SKM-1 treated with dmso at 0.1 percent for 144 hours (cell line): Measurements from ENCODE around the gene DRD4.
"Not testable (repeated sequence)": the region's sequence is repeated elsewhere in the genome, so short reads cannot be mapped to it uniquely, and the experiment has no call there.

Experiments used
- DNase-seq: peaks from one replicate; lab custom pipeline; 2025; ENCODE audit not compliant: unreplicated experiment; lab: John Stamatoyannopoulos, UW

DRD4 gene

DNA sequence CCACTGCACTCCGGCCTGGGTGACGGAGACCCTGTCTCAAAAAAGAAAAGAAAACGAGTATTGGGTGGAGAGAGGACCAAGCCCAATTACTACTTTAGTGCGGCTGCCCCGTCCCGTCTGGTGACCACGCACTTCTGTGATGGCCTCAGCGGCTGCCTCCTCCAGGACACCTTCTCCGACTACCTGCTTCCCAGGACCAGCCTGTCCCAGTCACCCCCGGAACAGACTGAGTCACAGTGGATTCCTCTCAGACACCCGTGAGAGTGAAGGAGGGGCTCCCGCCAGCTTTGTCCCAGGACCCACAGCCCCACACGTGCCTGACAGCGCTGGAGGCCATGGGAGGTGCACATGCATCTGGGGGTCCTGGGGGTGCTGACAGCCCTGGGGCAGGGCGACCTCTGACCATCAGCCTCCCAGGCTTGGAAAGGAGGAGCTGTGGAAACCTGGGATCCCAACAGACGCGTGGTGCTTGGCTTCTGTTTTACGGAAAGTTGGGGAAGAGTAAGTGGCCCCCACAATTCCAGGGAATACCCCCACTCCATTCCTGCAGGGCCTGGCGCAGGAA, 4.8 kb downstream of the DRD4 start:
- no peak for DNase-seq

DNA sequence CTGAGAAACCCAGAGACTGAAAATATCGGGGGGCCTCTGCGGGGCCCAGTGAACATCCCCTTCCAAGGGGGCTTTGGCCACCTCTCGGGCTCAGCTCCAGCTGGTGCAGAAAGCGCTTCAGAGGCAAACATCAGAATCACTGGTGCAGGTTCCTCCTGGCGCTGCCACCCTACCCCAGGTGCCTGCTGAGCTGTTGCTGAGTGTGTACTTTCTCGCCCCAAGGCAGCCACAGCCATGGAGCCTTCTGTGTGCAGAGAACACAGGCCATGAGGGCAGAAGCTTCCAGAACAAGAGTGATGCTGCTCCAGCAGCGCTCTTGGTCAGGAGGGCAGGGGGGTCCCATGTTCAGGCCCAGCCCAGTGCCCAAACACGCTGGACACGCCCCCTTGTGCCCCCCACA, 6.3 kb downstream of the DRD4 start:
- no peak for DNase-seq

DNA sequence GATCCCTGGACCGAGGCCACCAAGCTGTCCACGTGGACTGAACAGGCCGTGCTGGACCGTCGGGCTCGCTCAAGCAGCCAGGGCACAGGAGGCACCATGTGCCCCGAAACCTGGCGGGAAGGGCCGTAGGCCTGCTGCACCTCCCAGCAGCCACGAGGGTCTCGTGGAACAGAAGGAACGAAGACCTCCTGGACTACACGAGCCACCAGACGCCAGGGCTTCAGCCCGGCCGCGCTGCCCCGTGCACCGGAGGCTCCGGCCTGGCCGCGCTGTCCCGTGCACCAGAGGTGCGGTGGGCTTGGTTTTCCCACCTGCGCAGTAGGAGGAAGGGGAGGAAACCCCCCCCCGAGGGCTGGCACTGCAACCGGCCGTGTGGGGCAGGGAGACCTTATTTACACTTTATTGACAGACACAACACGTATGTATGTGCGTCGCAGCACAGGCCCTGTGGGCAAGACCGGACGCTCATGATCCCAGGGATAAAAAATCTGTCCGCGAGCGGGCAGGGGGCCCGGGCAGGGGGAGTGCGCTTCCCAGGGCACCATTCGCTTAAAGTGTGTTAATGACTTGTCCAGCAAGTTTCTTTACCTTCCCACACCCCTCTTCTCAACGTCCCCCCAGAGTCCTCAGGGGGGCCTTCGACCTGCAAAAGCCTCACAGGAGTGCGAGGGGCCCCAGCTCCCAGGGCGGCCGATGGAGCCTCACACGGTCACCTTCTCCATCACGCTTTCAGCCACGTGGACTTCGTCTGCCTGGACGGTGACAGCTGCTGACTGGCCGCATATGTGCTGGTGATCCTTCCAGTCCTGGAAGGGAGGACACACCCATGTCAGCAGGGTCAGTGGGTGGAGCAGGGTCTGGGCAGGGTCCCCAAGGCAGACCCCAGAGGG, 7.0 kb downstream of the DRD4 start:
- no peak for DNase-seq

DNA sequence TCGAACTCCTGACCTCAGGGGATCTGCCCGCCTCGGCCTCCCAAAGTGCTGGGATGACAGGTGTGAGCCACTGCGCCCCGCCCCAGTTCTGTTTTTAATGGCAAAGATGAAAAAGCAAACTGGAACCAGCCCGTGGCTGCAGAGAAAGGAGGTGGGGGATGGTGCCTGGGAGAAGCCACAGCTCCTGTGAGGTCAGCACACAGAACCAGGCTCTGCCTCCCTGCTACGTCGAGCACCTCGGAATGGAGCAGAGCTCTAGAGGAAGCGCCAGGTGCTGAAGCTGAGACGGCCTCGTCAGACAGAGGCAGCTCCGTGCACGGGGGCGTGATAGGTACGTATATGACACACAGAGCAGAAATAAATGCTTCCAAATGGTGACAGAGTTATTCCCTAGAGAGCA, 8.5 kb downstream of the DRD4 start:
- DNase-seq: no peak

DNA sequence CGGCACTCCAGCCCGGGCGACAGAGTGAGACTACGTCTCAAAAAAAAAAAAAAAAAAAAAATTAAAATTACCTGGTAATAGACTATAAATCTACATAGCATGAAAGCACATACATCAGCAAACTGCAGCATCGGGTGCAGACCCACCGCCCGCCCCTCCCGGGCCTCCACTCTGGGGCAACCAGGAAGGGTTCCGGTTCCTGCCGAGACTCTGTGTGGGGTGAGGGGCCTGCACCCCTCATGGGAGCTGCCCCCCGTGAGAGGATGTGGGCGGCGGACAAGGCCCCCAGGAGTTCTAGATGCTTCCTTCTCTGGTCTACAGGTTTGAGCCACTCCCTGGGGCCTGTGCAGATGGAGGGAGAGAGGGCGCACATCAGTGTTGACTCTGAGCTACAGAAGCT, 9.1 kb downstream of the DRD4 start:
- no peak for DNase-seq

DNA sequence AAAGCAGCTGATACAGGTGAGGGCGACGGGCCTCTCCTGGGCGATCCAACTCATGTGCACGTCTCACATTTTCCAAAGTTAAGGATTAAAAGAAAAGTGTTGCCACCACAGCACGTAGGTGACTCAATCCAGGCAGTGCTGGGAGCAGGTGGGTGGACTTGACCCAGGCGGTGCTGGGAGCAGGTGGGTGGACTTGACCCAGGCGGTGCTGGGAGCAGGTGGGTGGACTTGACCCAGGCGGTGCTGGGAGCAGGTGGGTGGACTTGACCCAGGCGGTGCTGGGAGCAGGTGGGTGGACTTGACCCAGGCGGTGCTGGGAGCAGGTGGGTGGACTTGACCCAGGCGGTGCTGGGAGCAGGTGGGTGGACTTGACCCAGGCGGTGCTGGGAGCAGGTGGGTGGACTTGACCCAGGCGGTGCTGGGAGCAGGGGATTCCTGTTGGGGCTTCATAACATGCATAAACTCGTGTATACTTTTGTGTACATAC, 10.6 kb downstream of the DRD4 start:
- not testable (repeated sequence) for DNase-seq

DNA sequence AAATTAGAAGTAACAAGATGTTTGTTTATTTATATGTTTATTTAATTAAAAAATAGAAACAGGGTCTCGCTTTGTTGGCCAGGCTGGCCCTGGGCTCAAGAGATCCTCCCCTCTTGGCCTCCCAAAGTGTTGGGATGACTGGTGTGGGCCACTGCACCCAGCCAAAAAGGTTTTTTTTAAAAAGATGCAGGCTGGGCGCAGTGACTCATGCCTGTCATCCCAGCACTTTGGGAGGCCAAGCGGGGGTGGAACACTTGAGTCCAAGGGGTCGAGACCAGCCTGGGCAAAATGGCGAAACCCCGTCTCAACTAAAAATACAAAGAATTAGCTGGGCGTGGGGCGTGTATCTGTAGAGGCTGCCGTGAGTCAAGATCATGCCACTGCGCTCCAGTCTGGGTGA, 13.4 kb downstream of the DRD4 start:
- no peak for DNase-seq

DNA sequence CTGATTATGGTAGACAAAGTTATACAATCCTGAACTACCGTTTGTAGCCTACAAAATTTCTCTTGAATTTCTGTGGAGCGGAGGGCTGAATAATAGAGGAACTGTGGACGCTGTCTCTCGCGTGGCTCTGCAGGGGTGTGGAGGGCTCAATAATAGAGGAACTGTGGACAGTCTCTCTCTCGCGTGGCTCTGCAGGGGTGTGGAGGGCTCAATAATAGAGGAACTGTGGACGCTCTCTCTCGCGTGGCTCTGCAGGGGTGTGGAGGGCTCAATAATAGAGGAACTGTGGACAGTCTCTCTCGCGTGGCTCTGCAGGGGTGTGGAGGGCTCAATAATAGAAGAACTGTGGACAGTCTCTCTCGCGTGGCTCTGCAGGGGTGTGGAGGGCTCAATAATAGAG, 16.1 kb downstream of the DRD4 start:
- DNase-seq: not testable (repeated sequence)

DNA sequence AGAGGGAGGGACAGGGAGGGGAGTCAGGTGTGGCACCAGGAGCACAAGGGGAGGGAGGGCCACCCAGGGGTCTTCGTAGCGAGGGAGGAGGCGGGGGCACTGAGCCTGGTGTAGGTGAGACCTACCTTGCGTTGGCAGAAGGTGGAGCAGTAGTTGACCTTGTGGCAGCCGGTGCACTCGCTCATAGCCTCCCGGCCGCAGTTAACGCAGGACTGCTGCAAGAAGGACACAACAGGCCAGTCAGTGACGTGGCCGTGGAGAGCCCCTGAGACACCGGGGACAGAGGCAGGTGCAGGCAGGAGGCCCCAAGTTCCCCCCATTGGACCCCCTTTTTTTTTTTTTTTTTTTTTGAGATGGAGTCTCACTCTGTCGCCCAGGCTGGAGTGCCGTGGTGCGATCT, 16.8 kb downstream of the DRD4 start:
- DNase-seq: no peak

DNA sequence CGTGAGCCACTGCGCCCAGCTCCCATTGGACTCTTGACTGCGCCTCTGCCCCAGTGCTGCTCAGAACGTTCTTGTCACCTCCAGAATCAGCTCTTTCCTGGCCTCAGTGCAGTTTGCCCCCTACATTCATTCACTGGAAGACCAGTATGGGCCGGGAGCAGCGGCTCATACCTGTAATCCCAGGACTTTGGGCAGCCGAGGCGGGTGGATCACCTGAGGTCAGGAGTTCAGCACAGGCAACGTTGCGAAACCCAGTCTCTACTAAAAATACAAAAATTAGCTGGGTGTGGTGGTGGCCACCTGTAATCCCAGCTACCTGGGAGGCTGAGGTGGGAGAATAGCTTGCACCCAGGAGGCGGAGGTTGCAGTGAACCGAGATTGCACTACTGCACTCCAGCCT, 17.4 kb downstream of the DRD4 start:
- DNase-seq: not testable (repeated sequence)

DNA sequence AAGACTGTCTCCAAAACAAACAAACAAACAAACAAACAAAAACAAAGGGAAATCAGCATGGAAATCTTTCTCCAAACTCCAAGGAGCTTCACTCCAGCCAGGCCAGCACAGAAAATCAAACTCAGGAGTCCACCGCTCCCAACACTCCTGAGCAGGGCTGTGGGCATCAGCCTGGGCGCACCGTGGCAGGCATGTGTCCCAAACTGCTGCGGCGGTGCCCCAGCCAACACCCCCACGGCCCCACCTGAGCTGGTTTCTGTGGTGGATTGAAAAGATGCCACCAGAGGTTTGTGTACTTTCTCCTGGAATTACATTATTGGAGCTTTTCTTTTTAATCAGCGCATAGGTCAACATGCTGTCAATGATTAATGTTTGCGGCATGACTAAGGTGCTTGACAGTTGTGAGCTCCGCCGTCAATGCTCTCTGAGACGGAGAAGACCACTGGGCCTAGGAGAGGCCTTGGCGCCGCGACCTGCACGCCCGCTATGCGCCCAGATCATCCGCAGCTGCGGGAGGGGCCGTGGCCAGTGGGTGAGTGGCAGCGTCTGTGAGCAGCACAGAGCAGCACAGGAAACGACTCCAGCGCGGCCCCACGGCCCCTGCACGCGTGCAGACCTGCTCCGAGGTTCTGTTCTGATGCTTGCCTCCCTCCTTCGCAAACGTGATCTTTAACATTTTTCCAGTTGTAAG, 18.1 kb downstream of the DRD4 start:
- DNase-seq: no peak

DNA sequence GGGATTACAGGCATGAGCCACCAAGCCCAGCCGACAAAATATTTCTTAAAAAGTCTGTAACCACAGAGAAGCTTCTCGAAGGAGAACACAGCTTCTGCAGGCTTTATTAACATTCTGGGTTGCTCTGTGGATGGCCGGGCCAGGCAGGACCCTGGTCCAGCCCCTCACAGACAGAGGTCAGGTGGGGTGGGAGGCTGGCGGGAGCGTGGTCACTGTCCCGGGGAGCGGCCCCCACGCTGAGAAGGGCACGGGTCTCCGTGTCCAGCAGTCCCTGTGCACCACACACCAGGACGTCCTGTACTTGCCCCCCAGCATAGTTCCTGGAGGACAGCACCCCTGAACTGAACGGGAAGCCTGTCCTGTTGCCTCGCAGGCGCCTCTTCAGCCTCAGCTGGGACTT, 19.4 kb downstream of the DRD4 start:
- DNase-seq: no peak

DNA sequence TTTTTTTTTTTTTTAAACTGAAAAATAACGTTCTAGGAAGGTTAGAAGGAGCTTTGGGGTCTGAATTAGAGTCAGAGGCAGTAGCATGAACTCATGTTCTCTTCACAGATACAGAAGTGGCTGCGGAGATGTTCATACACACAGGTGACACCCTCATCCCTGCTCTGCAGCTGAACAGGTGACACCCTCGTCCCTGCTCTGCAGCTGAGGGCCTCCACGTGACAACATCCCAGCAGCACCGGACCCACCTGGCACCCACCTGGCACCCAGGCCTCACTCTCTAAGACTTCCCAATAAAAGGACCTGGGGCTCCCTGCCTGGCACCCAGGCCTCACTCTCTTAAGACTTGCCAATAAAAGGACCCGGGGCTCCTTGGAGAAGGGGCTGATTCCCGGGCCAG, 19.8 kb downstream of the DRD4 start:
- DNase-seq: no peak

DNA sequence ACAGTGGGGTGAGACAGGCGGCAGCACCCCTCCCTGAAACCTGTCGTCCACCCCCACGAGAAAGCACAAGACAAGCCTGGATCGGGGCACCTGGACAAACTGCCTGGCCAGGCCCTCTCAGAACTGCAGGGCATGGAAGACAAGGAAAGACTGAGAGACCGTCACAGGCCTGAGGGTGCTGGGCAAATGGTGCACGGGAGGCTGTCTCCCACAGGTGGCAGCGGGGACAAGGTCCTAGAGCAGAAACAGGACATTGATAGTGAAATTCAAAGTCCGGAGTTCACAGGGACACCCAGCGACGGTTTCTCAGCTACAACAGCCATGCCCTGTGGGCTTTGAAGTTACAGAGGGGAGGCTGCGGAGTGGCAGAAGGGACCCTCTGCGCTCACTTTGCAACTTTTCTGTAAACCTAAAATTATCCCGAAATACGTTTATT, 20.6 kb downstream of the DRD4 start:
- DNase-seq: no peak

DNA sequence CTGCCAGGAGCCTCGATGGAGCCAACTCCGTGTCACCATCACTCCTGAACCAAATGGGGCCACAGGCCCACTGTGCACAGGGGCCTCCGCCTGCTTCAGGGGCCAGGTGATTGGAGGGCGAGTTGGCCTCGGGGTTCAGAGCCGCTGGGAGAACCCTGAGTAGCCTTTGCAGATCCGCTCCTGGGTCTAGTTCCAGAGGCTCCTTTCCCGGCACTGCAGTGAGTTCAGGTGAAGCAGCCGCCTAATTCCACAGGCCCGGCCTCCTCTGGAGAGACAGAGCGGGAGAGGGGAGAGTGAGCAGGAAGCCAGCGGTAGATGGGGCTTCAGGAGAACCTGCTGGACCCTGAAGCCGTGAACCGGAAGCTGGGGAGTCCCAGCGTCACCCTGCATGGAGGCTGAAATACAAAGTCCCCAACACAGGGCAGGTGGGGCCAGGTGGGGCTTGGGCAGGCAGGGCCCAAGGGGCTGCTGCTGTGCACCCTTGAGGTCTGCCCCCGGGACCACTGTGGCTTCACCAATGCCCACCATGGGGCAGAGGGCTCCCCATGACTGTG, 22.5 kb downstream of the DRD4 start:
- no peak for DNase-seq

DNA sequence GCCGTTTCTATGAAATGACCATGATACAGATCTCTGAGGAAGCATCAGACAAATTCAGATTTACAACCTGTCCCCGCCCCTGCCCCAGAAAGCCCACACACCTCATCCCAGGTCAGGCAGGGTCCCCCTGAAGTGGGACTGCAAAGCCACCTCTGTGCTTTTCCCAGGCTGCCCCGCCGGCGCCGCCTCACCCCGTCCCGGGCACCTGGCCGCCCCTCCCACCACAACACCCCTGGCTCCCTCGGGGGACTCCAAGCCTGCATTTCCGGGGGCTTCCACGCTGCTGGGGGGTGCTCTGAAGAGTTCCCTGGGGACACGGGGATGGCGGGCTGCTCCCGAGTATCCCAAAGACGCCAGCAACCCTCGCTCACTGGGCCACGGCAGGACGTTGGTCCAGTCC, 23.2 kb downstream of the DRD4 start:
- no peak for DNase-seq

DNA sequence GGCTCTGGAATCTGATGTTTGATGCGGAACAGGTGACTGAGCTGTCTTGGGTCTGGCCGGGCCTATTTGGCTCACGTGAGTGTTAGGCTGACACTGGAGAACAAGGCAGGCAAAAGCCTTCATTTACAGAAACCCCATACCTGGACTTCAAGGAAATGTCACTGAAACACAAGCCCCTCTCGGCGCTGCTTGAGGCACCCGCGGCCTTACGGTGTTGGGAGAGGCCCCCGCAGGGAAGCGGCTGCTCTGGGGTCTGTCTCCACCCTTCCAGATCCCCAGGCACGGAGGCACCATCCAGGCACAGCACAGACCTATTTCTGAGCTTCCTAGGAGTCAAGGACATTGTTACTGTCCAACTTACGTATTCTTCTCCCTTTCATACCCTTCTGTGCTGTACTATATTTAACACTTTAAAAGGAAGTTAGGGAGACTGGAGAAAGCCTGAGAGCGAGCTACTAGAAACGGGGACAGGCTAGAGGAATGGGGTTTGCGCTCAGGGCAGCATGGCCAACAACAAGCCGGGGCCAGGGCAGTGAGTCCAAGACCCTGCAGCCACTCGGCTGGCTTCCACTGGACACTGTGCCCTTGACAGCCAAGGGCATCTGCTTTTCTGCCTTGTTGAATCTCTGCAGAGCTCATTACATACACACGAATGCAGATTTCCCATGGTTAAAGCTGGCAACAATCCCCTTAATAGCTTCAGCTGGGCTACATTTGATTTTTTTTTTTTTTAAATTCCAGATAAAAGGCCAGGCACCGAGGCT, 23.8 kb downstream of the DRD4 start:
- no peak for DNase-seq

DNA sequence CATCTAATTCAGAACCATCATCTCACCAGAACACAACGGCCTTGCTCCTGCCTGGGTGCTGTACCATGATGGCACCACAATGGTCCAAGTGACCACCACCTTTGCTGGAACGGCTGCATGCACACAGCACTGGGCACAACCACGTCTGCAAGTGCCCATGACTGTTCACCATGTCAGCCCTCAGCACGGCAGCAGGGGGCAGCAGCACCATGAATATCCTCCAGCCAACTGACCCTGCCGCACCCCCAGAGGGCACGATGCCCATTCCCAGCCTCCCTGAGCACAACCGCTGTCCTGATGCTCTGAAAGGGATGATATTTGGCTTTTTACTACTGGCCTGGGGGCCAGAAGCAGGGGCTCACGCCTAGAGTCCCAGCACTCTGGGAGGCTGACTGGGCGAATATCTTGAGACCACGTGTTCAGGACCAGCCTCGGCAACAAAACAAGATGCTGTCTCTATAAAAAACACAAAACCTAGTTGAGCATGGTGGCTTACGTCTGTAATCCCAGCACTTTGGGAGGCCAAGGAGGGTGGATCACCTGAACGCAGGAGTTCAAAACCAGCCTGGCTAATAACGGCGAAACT, 25.7 kb downstream of the DRD4 start:
- DNase-seq: peak; percentile 19

DNA sequence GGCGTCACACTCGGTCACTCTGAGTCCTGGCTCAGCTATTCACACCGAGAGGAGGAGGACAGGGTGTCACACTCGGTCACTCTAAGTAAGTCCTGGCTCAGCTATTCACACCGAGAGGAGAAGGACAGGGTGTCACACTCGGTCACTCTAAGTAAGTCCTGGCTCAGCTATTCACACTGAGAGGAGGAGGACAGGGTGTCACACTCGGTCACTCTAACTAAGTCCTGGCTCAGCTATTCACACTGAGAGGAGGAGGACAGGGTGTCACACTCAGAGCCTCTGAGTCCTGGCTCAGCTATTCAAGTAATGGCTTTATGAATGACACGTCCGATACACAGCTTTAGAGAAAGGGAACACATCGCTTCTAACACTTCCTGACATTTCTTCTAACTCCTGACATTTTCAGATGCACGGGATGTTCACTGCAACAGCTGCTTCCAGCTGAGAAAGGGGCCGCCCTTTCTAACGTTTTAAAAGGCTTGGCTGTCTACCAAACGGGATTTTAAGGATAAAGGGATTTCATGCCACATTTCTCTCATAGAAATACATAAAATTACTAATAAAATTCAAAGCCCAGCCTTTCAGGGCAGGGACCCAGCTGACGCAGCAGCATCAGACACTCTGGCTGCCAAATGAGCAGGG, 28.1 kb downstream of the DRD4 start:
- no peak for DNase-seq

DNA sequence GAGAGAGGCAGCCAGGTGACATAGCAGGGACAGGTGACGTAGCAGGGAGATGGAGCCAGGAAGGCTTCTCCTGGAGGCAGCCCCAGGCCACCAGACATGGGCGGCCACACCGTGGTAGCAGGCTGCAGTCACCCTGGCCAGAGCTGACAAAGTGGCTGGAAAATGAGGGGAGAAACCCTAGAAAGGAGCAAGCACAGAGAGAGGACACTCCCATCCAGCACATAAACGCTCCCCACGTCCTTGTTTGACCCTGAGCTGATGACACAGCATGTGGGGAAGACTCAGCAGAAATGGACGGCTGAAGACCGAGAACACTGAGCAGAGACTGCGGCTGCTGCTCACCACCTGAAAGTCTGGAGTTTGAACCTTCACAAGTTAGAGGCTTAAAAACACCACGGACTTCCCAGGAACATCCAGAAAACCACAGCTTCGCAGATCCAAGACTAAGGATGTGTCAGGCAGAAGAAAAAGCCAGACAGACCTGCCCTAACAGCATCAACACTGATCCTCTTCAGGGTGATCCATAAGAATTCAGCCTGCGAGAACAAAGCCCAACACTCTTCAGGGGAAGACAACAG, 28.7 kb downstream of the DRD4 start:
- no peak for DNase-seq
